GM19467 (cell line): ENCODE results near the gene PRICKLE2.

ENCODE experiments used
- ATAC-seq: cut with Tn5 transposase; IDR thresholded peaks from one replicate; pipeline ENCODE4 v1.9.1; 2021; ENCODE audit warnings: mild to moderate bottlenecking, moderate library complexity; ENCODE audit not compliant: unreplicated experiment

Gene PRICKLE2, protein sequence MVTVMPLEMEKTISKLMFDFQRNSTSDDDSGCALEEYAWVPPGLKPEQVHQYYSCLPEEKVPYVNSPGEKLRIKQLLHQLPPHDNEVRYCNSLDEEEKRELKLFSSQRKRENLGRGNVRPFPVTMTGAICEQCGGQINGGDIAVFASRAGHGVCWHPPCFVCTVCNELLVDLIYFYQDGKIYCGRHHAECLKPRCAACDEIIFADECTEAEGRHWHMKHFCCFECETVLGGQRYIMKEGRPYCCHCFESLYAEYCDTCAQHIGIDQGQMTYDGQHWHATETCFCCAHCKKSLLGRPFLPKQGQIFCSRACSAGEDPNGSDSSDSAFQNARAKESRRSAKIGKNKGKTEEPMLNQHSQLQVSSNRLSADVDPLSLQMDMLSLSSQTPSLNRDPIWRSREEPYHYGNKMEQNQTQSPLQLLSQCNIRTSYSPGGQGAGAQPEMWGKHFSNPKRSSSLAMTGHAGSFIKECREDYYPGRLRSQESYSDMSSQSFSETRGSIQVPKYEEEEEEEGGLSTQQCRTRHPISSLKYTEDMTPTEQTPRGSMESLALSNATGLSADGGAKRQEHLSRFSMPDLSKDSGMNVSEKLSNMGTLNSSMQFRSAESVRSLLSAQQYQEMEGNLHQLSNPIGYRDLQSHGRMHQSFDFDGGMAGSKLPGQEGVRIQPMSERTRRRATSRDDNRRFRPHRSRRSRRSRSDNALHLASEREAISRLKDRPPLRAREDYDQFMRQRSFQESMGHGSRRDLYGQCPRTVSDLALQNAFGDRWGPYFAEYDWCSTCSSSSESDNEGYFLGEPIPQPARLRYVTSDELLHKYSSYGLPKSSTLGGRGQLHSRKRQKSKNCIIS

DNA sequence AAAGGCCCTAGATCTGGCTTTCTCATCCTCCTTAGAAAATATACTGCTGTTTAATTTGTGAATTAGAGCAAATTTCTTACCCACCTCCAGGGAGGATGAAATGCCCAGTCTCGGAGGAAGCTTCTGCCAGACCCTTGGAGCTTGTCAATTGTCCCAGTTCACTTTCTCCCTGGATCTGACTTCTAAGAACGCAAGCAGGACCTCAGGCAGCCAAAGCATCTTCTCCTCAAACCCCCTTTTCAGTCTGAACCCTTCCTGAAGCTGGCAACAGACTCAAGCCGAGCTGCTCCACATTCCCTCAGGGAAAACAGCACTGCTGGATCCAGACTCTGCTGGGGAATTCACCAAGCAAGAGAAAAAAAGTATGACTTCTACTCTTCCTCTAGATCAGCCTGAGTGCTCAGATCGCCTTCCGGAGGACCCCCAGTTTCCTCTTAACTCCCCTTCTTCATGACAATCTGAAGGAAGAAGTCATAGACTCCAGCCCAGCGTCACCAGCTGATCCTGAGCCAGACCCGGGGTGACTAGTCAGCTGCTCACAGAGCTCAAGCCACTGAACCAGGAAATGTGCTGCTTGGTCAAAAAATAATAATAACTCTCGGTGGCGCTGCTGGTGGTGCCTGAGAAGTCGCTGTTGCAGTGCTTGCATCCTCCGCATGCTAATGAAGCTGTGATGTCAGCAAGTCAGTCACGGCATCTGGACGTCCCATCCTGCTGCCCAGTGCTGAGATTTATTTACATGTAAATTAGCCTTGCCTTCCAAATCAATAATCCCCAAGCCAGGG lies at the start of gene PRICKLE2:
Gene PRICKLE2 (minus strand): TSS at position 641 of the 785 bp plus-strand sequence. CDS start 26,539 bp downstream, outside the sequence.
- ATAC-seq: peak; percentile 77

DNA sequence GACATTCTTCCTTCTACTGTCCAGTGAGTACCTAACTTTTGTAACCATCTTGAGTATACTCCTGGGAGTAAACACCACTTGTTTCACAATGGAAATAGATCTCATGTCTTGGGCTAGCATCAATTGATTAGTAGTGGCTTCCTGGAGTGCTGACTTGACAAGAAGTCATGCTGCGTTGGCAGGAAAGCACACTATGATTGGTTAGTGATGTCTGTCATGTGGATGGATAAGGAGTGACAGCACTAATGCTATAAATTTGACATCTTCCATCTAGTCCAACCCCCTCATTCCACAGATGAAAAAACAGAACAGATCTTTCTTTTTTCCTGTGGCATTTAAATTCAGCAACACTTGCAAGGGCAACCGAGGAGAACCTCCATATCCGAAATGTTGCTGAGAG lies 47.6 kb upstream of the PRICKLE2 start:
- no peak for ATAC-seq

DNA sequence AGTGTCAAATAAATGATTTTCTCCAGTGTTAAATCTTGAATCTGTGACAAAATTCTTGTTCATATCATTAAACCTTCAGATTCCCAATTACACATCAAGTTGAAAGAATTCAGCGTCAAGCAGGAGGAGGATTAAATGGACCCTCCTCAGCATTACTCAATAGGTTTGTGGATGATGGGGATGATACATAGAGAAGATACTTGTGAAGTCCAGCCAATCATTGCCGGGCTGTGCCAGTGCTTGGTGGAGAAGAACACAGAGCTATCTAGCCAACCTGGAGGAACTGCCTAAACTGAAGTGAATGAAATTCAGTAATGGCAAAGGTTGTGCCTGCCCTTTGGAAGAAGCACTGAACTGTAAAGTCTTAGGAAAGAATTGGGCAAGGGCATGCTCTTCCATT lies 47.0 kb upstream of the PRICKLE2 start:
- no peak for ATAC-seq

DNA sequence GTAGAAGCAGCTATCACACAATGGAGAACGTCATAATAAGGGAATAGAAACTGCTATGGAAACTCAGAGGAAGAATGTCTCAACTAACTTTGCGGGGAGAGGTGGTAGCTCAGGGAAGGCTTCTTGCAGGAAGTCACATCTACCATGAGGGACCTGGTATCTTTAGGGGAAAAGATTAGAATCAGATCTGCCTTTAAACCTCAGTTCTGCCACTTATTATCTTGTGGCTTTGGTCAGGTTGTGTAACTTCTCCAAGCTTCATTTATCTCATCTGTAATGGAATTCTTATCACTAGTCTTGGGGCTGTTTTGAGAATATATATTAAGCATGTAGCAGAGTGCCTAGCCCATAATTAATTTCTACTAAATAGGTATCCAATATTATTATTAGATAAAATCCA lies 46.4 kb upstream of the PRICKLE2 start:
- ATAC-seq: no peak

DNA sequence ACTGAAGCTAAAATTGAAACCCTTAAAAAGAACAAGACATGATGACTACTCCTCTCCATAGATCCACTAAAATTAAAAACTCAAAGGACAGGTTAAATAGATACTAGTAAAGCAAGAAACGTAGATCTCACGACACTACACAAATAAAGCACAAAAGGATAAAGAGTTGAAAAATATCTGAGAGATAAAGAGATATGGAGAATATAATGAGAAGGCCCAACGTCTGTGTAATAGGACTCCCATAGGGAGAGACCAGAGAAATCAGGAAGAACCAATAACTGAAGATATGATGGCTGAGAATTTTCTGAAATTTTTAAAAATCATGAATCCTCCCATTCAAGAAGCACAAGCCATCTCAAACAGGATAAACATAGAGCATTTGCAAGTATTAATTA lies 45.6 kb upstream of the PRICKLE2 start:
- no peak for ATAC-seq

- ATAC-seq: no peak
Measured at GRCh38 chr3:64270142-64270865, 45.0 kb upstream of the PRICKLE2 start.

DNA sequence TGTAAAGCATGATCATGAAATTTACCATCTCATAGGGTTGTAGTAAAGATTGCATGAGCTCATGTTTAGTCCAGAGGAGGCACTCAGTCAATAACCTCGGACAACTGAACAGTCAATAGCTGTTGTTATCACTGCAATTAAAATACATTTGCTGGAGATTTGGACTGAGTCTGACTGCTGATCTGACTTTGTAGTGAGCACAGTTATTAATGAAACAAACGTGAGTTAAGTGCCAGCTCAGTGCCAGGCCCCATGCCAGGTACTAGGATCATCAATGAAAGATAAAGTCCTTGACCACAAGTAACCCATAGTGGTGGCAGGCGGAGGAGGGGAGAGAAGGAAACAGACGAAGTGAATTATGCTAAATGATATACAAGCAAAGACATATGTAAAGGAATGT lies 43.7 kb upstream of the PRICKLE2 start:
- no peak for ATAC-seq

DNA sequence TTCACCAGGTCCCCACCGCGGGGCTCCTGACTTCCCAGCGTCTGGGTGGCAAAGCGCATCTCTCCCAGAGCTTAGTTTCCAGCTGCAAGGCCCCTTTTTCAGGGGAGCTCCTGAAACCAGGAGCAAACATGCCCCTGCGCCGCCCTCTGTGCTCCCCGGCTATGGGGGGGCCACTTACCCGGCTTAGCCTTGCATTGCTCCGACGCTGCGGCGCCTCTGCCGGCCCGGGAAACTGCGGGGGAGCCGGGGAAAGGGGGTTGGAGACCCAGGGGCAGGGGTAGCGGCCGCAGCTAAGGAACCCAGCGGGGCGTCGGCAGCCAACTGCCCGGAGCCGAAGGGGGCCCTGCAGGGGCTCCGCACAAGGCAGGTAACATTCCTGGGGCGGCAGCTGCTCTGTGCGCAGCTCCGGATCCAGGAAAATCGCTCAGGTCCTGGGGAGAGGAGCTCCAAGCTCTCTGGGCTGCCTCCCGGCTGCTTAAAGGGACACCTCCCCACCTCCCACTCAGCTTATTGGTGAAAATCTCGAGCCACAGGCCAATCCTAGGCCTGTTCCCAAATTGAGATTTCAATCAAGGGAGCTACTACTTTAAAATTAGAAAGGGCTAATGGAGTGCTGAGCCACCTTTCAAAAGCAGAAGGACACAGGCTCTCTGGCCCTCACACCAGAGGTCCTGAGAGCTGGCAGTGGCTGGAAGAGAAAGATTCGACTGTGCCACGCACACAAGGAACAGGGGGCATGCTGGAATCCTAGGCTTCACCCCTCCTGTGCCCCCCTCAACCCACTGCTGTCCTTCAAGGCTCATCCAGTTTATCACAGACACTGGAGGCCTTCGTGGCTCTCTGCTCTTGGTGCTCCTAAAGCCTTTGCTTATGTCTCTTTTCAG lies 42.7 kb upstream of the PRICKLE2 start:
- ATAC-seq: no peak

DNA sequence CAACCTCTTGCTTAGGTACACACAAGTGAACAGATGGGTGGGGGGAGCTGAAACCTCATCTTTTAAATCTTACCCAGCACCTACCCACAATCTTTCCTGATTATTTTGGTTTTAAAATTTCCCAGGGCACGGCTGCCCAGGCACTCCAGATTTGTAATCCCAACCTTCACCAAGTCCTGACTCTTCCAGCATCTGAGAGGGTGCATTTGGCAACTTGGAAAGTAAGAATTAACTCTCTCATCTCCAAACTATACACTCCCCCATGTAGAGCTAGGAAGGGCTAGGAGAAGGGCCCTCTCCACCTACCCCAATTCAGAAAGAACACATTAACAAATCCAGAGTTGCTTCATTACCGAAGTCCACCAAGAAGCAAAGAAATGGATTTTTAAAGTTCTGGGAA lies 41.7 kb upstream of the PRICKLE2 start:
- ATAC-seq: no peak

GRCh38 chr3:64266065-64266931 lies 41.0 kb upstream of the PRICKLE2 start:
- ATAC-seq: no peak

DNA sequence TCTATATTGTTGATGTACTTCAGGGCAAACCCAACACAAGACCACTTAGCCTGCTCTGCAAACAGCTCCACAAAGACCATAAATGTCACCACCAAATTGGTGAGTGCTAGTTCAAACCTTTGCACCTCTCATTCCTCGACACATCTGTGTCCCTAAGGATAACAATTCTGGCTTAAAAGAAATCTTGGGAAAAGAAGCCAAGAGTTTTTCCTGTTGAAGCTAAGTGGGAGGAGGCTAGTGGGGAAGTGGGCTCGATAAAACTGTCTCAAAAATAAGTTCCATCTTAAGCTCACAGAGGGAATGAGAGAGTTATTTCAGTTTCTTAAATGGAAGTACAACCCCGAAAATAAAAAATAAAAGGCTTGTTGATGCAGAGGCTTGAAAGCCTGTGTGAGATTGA lies 40.4 kb upstream of the PRICKLE2 start:
- no peak for ATAC-seq

DNA sequence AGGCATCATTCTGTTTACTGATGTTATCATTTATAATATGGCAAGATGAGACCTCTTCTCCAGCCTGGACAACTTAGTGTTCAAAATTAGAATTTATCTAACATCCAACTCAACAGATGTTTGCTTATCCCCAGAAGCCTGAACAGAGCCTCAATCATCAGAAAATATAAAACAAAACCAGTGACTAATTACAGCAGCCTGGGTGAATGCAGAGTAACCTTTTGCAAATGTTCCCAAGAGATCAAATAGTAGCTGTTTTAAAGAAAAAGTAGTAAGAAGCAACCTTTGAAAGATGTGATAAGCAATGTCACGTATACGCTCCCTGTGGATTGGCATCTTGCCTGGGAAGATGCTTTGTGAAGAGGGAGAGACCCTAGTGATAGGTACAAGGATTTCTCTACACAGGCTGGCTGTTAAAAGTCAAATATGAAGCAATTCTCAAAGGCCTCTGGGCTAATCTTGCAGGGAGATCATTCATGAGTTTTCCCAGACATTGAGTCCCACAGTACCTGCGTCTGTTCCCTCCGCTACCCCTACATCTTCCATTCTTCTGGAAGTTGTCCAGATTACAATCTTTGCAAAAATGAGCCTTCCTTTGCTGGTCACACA lies 39.3 kb upstream of the PRICKLE2 start:
- no peak for ATAC-seq

GRCh38 chr3:64262574-64263114 lies 37.4 kb upstream of the PRICKLE2 start:
- no peak for ATAC-seq

GRCh38 chr3:64260431-64260830 lies 35.2 kb upstream of the PRICKLE2 start:
- ATAC-seq: no peak

- no peak for ATAC-seq
Measured at GRCh38 chr3:64259636-64260035, 34.4 kb upstream of the PRICKLE2 start.

DNA sequence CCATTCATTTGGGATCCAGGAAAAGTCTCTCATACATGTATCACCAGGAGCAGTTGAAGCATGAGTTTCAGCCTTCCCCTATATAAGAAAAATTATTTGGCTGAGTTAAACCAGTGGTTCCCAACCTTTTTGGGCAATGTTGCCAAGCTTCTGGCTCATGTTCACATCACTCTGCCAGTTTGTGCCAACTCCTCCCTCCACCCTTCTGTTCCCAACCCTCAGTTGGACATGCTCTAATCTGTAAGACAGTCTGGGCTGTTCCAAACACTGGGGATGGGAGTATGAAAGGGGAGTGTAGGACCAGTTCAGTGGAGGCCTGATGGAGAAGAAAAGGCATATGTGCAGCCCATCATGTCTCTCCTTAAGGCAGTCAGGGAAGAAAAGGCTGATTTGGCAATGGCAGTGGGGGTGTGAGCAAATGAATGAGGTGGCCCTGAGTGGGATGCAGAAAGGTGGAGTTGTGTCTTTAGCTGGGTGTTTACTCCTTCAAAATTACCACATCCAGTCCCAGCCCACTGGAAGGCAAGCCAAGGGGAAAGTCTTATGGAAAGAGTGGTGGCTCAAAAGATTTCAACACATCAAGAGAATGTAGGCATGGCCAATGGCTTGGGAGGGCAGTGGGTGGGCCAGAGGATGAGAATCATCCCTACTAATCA lies 32.0 kb upstream of the PRICKLE2 start:
- no peak for ATAC-seq

DNA sequence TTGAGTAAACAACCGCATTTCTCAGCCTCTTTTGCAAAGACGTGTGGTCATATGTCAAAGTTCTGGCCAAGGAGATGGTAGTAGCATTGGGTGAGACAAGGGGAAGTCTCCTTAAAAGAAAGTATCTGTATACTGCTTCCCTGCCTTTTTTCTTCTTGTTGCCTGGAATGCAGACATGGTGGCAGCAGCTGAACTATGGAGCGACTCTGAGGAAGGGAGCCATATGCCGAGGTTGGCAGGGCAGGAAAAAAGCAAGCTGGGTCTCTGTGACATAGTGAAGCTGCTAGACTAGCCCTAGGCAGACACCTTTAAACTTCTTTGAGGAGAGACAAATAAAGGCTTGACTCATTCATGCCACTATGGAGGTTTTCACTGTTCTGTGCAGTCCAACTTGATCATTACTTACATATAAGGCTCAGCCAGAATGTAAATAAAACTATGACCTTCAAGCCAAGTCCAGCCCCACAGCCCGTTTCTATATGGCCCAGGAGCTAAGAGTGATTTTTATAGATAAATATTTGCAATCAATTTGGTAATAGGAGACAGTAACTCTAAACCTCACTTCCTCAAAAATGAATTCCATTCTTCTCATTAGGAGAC lies 30.6 kb upstream of the PRICKLE2 start:
- no peak for ATAC-seq
